ENCODE measurements around the gene INPP4A. TPM values are rescaled to one million over a fixed set of nuclear protein-coding genes. Genes with fewer than 3 reads are reported as not detected.

Gene INPP4A
- total RNA-seq, 2 donors from 2014 or later = 12.7 to 18.2 TPM

GRCh38 chr2:98459496-98460175 is 15.0 kb downstream of the INPP4A start:
- Histone ChIP-seq H3K4me3 (no peak overlapping the region), H3K27me3 (no peaks in the 10 kb centered on the region), H3K9me3 (no peaks in the 10 kb centered on the region), H3K36me3 (no peaks in the 10 kb centered on the region), H3K4me1 (peaks cover 0 to 52% of the 10 kb centered on the region in 2 donors), H3K27ac (no peak overlapping the region)
- TF ChIP-seq, protein P1, sequence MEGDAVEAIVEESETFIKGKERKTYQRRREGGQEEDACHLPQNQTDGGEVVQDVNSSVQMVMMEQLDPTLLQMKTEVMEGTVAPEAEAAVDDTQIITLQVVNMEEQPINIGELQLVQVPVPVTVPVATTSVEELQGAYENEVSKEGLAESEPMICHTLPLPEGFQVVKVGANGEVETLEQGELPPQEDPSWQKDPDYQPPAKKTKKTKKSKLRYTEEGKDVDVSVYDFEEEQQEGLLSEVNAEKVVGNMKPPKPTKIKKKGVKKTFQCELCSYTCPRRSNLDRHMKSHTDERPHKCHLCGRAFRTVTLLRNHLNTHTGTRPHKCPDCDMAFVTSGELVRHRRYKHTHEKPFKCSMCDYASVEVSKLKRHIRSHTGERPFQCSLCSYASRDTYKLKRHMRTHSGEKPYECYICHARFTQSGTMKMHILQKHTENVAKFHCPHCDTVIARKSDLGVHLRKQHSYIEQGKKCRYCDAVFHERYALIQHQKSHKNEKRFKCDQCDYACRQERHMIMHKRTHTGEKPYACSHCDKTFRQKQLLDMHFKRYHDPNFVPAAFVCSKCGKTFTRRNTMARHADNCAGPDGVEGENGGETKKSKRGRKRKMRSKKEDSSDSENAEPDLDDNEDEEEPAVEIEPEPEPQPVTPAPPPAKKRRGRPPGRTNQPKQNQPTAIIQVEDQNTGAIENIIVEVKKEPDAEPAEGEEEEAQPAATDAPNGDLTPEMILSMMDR (IDR thresholded peaks at IDR 0.05) = no peak
- no peak for DNase-seq (ENCODE audit: low spot score)

- Histone ChIP-seq H3K36me3 (no peaks in the 10 kb centered on the region), H3K9me3 (no peaks in the 10 kb centered on the region), H3K4me3 (no peak overlapping the region), H3K27ac (no peak overlapping the region), H3K4me1 (peaks cover 0 to 52% of the 10 kb centered on the region in 2 donors), H3K27me3 (no peaks in the 10 kb centered on the region)
- DNase-seq (ENCODE audit: low spot score) = no peak
- TF ChIP-seq, protein P1 (IDR thresholded peaks at IDR 0.05) = no peak
Observed at GRCh38 chr2:98460573-98461497, 16.2 kb downstream of the INPP4A start.

- H3K4me3 ChIP-seq = no peak overlapping the region
- no peak overlapping the region for H3K27ac ChIP-seq
- TF ChIP-seq, protein P1 (IDR thresholded peaks at IDR 0.05) = no peak
- no peaks in the 10 kb centered on the region for H3K27me3 ChIP-seq
- no peak for DNase-seq (ENCODE audit: low spot score)
- H3K36me3 ChIP-seq = no peaks in the 10 kb centered on the region
- H3K4me1 ChIP-seq = peaks cover 0 to 54% of the 10 kb centered on the region in 2 donors
- H3K9me3 ChIP-seq = no peaks in the 10 kb centered on the region
Observed at GRCh38 chr2:98461498-98462049, 16.9 kb downstream of the INPP4A start.

- TF ChIP-seq, protein P1 (IDR thresholded peaks at IDR 0.05) = no peak
- DNase-seq (ENCODE audit: low spot score) = no peak
- no peak overlapping the region for H3K27ac ChIP-seq
Observed at GRCh38 chr2:98463081-98463481, 18.4 kb downstream of the INPP4A start.

GRCh38 chr2:98463551-98463971 is 18.9 kb downstream of the INPP4A start:
- H3K27ac ChIP-seq = no peak overlapping the region

More at GRCh38 chr2:98463081-98463481, 18.4 kb downstream of the INPP4A start:
- H3K4me1 ChIP-seq = peaks cover 0 to 60% of the 10 kb centered on the region in 2 donors
- H3K36me3 ChIP-seq = no peaks in the 10 kb centered on the region
- H3K9me3 ChIP-seq = no peaks in the 10 kb centered on the region
- H3K27me3 ChIP-seq = no peaks in the 10 kb centered on the region
- H3K4me3 ChIP-seq = no peak overlapping the region

More at GRCh38 chr2:98463551-98463971, 18.9 kb downstream of the INPP4A start:
- Histone ChIP-seq H3K27me3 (no peaks in the 10 kb centered on the region), H3K9me3 (no peaks in the 10 kb centered on the region), H3K4me3 (no peak overlapping the region), H3K4me1 (peaks cover 0 to 60% of the 10 kb centered on the region in 2 donors), H3K36me3 (no peaks in the 10 kb centered on the region)
- DNase-seq (ENCODE audit: low spot score) = no peak
- TF ChIP-seq, protein P1 (IDR thresholded peaks at IDR 0.05) = no peak

Data from right atrium auricular region (tissue), 2 donors.